Osteoblast (primary cell): Measurements from ENCODE around the gene CALD1. TPM values are rescaled to one million over a fixed set of nuclear protein-coding genes. Genes with fewer than 3 reads are reported as not detected.
A peak's percentile ranks its signal among the peaks of the same experiment; 100 is the strongest.

Experiments
- DNase-seq: peaks from one replicate; pipeline ENCODE4 v3.0.0; 2011; ENCODE audit warnings: low spot score, mixed read lengths; ENCODE audit not compliant: insufficient read length; ENCODE audit errors: missing footprints
- H2AFZ ChIP-seq: 2 replicates; pipeline ENCODE4 v1.6.0; 2011; ENCODE audit warnings: mild to moderate bottlenecking, low read length
- H3K27ac ChIP-seq: 2 replicates; pipeline ENCODE4 v1.5.1; 2011; ENCODE audit warnings: mild to moderate bottlenecking, low read depth, low read length, moderate library complexity
- H3K27me3 ChIP-seq: 2 replicates; pipeline ENCODE4 v1.6.0; 2012; ENCODE audit warnings: mild to moderate bottlenecking, control low read depth, inconsistent platforms, low read length, moderate library complexity; ENCODE audit not compliant: insufficient read depth
- H3K36me3 ChIP-seq: 2 replicates; pipeline ENCODE4 v1.5.1; 2011; ENCODE audit warnings: mild to moderate bottlenecking, low read length, control low read depth, moderate library complexity; ENCODE audit not compliant: insufficient read depth
- H3K4me1 ChIP-seq: 2 replicates; pipeline ENCODE4 v1.5.1; 2011; ENCODE audit warnings: mild to moderate bottlenecking, low read length, control low read depth, moderate library complexity; ENCODE audit not compliant: insufficient read depth
- H3K4me2 ChIP-seq: 2 replicates; pipeline ENCODE4 v1.6.0; 2011; ENCODE audit warnings: mild to moderate bottlenecking, low read length; ENCODE audit not compliant: insufficient read depth
- H3K4me3 ChIP-seq: fragments of 200-600 bp; sonication (generic); 3 replicates; pipeline ENCODE4 v1.5.1; 2012; ENCODE audit warnings: mild to moderate bottlenecking, low read length, inconsistent platforms; ENCODE audit not compliant: insufficient read depth
- H3K79me2 ChIP-seq: 2 replicates; pipeline ENCODE4 v1.6.0; 2012; ENCODE audit warnings: mild to moderate bottlenecking, low read length, control low read depth, inconsistent platforms; ENCODE audit not compliant: insufficient read depth
- H3K9me3 ChIP-seq: 2 replicates; pipeline ENCODE4 v1.5.1; 2011; ENCODE audit warnings: low read depth, low read length, control low read depth
- H4K20me1 ChIP-seq: 2 replicates; pipeline ENCODE4 v1.6.0; 2012; ENCODE audit warnings: mild to moderate bottlenecking, low read length, control low read depth; ENCODE audit not compliant: insufficient read depth
- total RNA-seq: library from RNA; depleted of rRNA; stranded (reverse); fragments of >200 nt; gene quantifications from 2 replicates; pipeline ENCODE4 v1.2.3, GENCODE V29; 2012
- TF ChIP-seq, protein P1 (sequence below): IDR thresholded peaks from 2 replicates; pipeline ENCODE4 v1.5.1; 2011; ENCODE audit warnings: mild to moderate bottlenecking, low read depth, low read length, moderate library complexity; ENCODE audit errors: extremely low read depth

Gene CALD1
- total RNA-seq, 1 donor = 1,123 TPM

- Histone ChIP-seq H3K36me3 (peaks cover 54% of the 10 kb centered on the region), H3K79me2 (peaks cover 91% of the 10 kb centered on the region), H3K4me3 (no peak overlapping the region), H4K20me1 (peaks cover 54% of the 10 kb centered on the region), H2AFZ (no peak overlapping the region), H3K27ac (peak overlapping the region; percentile 68), H3K27me3 (no peaks in the 10 kb centered on the region), H3K4me2 (no peak overlapping the region), H3K9me3 (no peaks in the 10 kb centered on the region), H3K4me1 (peaks cover 80% of the 10 kb centered on the region)
- no peak for DNase-seq
- TF ChIP-seq, protein P1, sequence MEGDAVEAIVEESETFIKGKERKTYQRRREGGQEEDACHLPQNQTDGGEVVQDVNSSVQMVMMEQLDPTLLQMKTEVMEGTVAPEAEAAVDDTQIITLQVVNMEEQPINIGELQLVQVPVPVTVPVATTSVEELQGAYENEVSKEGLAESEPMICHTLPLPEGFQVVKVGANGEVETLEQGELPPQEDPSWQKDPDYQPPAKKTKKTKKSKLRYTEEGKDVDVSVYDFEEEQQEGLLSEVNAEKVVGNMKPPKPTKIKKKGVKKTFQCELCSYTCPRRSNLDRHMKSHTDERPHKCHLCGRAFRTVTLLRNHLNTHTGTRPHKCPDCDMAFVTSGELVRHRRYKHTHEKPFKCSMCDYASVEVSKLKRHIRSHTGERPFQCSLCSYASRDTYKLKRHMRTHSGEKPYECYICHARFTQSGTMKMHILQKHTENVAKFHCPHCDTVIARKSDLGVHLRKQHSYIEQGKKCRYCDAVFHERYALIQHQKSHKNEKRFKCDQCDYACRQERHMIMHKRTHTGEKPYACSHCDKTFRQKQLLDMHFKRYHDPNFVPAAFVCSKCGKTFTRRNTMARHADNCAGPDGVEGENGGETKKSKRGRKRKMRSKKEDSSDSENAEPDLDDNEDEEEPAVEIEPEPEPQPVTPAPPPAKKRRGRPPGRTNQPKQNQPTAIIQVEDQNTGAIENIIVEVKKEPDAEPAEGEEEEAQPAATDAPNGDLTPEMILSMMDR = no peak
Observed at GRCh38 chr7:134901389-134902020, 122.1 kb downstream of the CALD1 start.

DNA sequence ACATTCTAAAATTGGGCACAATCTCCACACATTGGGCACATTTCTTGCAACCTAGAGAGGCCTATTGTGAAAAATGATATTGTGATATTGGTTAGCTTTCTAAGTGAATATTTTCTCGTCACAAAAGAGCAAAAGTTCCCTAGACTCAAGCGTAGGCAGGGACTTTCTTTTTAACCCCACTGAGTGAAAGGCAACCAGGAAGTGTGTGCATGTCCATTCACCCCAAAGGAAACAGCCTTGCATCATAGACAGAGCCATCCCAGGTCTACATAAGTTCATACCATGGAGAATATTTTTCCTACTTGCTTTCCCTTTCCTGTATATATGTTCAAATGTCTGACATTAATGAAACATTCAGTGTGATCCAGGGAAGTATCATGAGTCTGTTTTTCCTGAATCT, 122.6 kb downstream of the CALD1 start:
- Histone ChIP-seq H3K27me3 (no peaks in the 10 kb centered on the region), H3K27ac (peak overlapping the region; percentile 68), H3K9me3 (no peaks in the 10 kb centered on the region), H3K4me2 (peak overlapping the region; percentile 7), H2AFZ (no peak overlapping the region), H3K36me3 (peaks cover 57% of the 10 kb centered on the region), H3K4me1 (peaks cover 86% of the 10 kb centered on the region), H3K4me3 (no peak overlapping the region), H3K79me2 (peaks cover 91% of the 10 kb centered on the region), H4K20me1 (peaks cover 53% of the 10 kb centered on the region)
- no peak for DNase-seq
- TF ChIP-seq, protein P1 = no peak

DNA sequence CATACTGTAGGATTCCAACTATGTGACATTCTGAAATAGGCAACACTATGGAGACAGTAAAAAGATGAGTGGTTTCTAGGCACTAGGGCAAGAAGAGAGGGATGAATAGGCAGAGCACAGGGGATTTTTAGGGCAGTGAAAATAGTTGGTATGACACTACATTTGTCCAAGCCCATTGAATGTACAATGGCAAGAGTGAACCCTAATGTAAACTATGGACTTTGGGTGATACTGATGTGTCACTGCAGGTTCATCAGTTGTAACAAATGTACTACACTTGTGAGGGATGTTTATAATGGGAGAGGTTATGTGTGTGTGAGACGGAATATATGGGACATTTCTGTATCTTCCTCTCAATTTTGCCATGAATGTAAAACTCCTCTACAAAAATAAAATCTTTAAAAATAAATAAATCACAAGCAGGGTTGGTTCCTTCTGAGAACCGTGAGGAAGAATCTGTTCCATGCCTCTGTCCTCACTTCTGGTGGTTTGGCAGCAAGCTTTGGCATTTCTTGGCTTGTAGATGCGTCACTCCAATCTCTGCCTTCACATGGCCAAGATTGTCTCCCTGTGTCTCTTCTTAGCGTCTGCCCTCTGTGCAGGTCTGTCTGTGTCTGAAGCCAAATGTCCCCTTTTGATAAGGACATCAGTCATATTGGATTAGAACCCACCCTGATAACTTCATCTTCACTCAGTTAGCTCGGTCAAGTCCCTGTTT, 123.8 kb downstream of the CALD1 start:
- Histone ChIP-seq H3K79me2 (peaks cover 91% of the 10 kb centered on the region), H3K4me3 (no peak overlapping the region), H3K4me1 (peaks cover 97% of the 10 kb centered on the region), H3K27ac (peak overlapping the region; percentile 68), H3K4me2 (peak overlapping the region; percentile 19), H2AFZ (no peak overlapping the region), H3K27me3 (no peaks in the 10 kb centered on the region), H3K36me3 (peaks cover 51% of the 10 kb centered on the region), H3K9me3 (no peaks in the 10 kb centered on the region), H4K20me1 (peaks cover 57% of the 10 kb centered on the region)
- TF ChIP-seq, protein P1 = no peak
- no peak for DNase-seq

DNA sequence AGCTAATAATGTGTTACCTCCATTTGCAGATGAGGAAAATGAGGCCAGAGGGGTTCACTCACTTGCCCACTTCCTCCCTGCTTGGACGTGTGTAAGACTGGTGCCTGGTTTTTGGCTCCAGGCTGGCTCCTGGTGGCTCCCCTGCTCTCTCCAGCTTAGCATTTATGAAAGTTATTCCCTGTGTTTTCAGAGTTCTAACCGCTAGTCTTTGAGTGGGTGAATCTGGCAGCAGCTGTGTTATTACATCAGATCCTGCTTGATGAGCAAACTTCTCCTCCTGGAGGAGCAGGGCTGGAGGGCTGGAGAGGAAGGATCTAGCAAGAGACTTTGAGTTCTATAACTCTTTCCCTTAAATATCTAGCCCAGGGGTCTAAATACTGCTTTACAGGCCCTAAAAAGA, 125.9 kb downstream of the CALD1 start:
- Histone ChIP-seq H3K9me3 (no peaks in the 10 kb centered on the region), H3K79me2 (peaks cover 91% of the 10 kb centered on the region), H3K36me3 (peaks cover 44% of the 10 kb centered on the region), H3K27ac (peak overlapping the region; percentile 63), H2AFZ (no peak overlapping the region), H3K27me3 (no peaks in the 10 kb centered on the region), H4K20me1 (peaks cover 67% of the 10 kb centered on the region), H3K4me3 (no peak overlapping the region), H3K4me2 (peak overlapping the region; percentile 15), H3K4me1 (peaks cover 81% of the 10 kb centered on the region)
- TF ChIP-seq, protein P1 = peak; percentile 54
- peak; percentile 50 for DNase-seq
